ENCODE results near the gene ELMO3.

- TF ChIP-seq POLR2A (IDR thresholded peaks at IDR 0.05) (no peak), EP300 (IDR thresholded peaks at IDR 0.05) (no peak)
Observed at GRCh38 chr16:67206838-67207248, 7.9 kb downstream of the ELMO3 start.

All from upper lobe of left lung (tissue), 4 donors.